HG03565 (cell line): ENCODE data around the gene TBC1D7.
"Not testable (repeated sequence)": the region's sequence is repeated elsewhere in the genome, so short reads cannot be mapped to it uniquely, and the experiment has no call there.

Experiments
- ATAC-seq: cut with Tn5 transposase; IDR thresholded peaks from one replicate; pipeline ENCODE4 v1.9.1; 2021; ENCODE audit warnings: mild to moderate bottlenecking, moderate library complexity; ENCODE audit not compliant: unreplicated experiment

Gene TBC1D7

GRCh38 chr6:13326031-13326586 is 2.2 kb downstream of the TBC1D7 start:
- ATAC-seq, result not testable (repeated sequence)

- ATAC-seq, result no peak
These were observed 8.3 kb downstream of the TBC1D7 start for GRCh38 chr6:13319891-13320564.

GRCh38 chr6:13318821-13319220 is 9.5 kb downstream of the TBC1D7 start:
- ATAC-seq, result no peak

GRCh38 chr6:13315896-13316295 is 12.4 kb downstream of the TBC1D7 start:
- no peak for ATAC-seq

- no peak for ATAC-seq
These were observed 13.5 kb downstream of the TBC1D7 start for GRCh38 chr6:13314806-13315205.

- ATAC-seq, result no peak
These were observed 17.2 kb downstream of the TBC1D7 start for GRCh38 chr6:13311155-13311554.

GRCh38 chr6:13308332-13308731 is 20.0 kb downstream of the TBC1D7 start:
- no peak for ATAC-seq

- ATAC-seq, result no peak
These were observed 20.8 kb downstream of the TBC1D7 start for GRCh38 chr6:13307508-13307995.

GRCh38 chr6:13305791-13306190 is 22.5 kb downstream of the TBC1D7 start:
- ATAC-seq, result no peak

- ATAC-seq, result no peak
These were observed 23.0 kb downstream of the TBC1D7 start for GRCh38 chr6:13305288-13305687.

GRCh38 chr6:13304580-13305260 is 23.6 kb downstream of the TBC1D7 start:
- ATAC-seq, result peak; percentile 41

- ATAC-seq, result no peak
These were observed 24.2 kb downstream of the TBC1D7 start for GRCh38 chr6:13304101-13304500.

GRCh38 chr6:13303668-13304017 is 24.7 kb downstream of the TBC1D7 start:
- ATAC-seq, result peak; percentile 43

GRCh38 chr6:13302751-13303667 is 25.3 kb downstream of the TBC1D7 start:
- ATAC-seq, result peak; percentile 67

- no peak for ATAC-seq
These were observed 26.0 kb downstream of the TBC1D7 start for GRCh38 chr6:13302291-13302690.

GRCh38 chr6:13300643-13301590 is 27.4 kb downstream of the TBC1D7 start:
- no peak for ATAC-seq

GRCh38 chr6:13299918-13300317 is 28.4 kb downstream of the TBC1D7 start:
- ATAC-seq, result no peak

- no peak for ATAC-seq
These were observed 28.9 kb downstream of the TBC1D7 start for GRCh38 chr6:13299403-13299821.

GRCh38 chr6:13298446-13298845 is 29.9 kb downstream of the TBC1D7 start:
- no peak for ATAC-seq

- no peak for ATAC-seq
These were observed 30.9 kb downstream of the TBC1D7 start for GRCh38 chr6:13297391-13297790.
